Breast epithelium (tissue), 3 donors: ENCODE measurements around the gene CRYBB2.

Experiments used
- POLR2A ChIP-seq: fragments of 450-650 bp; IDR thresholded peaks from one replicate; pipeline ENCODE4 v1.6.1; 2016; ENCODE audit warnings: antibody characterized with exemption, mild to moderate bottlenecking, moderate library complexity
- POLR2AphosphoS5 ChIP-seq, 3 donors: sonication (generic); formaldehyde crosslinking; IDR thresholded peaks; one replicate each; pipeline ENCODE4 v1.6.1; 2017; ENCODE audit warnings: antibody characterized with exemption in 3 of 3
- TF ChIP-seq, protein P1 (sequence below), 3 donors: fragments of 450-650 bp; IDR thresholded peaks; one replicate each; pipeline ENCODE4 v1.5.1; 2016 to 2017; ENCODE audit warnings: antibody characterized with exemption in 3 of 3, mild to moderate bottlenecking in 3 of 3, moderate library complexity in 3 of 3

- TF ChIP-seq POLR2A (no peak), POLR2AphosphoS5 (IDR thresholded peaks at IDR 0.05) (no peak)
- TF ChIP-seq, protein P1, sequence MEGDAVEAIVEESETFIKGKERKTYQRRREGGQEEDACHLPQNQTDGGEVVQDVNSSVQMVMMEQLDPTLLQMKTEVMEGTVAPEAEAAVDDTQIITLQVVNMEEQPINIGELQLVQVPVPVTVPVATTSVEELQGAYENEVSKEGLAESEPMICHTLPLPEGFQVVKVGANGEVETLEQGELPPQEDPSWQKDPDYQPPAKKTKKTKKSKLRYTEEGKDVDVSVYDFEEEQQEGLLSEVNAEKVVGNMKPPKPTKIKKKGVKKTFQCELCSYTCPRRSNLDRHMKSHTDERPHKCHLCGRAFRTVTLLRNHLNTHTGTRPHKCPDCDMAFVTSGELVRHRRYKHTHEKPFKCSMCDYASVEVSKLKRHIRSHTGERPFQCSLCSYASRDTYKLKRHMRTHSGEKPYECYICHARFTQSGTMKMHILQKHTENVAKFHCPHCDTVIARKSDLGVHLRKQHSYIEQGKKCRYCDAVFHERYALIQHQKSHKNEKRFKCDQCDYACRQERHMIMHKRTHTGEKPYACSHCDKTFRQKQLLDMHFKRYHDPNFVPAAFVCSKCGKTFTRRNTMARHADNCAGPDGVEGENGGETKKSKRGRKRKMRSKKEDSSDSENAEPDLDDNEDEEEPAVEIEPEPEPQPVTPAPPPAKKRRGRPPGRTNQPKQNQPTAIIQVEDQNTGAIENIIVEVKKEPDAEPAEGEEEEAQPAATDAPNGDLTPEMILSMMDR (IDR thresholded peaks at IDR 0.05) = no peak
These were observed 26.3 kb upstream of the CRYBB2 start for GRCh38 chr22:25193130-25193529.
